ENCODE results near the gene ZNF680.

The ZNF680 gene

GRCh38 chr7:64608116-64608910, 45.4 kb upstream of the ZNF680 start:
- no peaks in the 10 kb centered on the region for H3K27me3 ChIP-seq (ENCODE audit: control insufficient read depth in 1 of 2, insufficient read depth in 1 of 2, low read length in 2 of 2)
- DNase-seq = no peak
- H3K23ac ChIP-seq (ENCODE audit: low read length in 2 of 2) = no peak overlapping the region
- H3K18ac ChIP-seq (ENCODE audit: low read depth in 1 of 2, low read length in 2 of 2) = no peak overlapping the region
- no peak overlapping the region for H2BK120ac ChIP-seq (ENCODE audit: low read depth, low read length)
- no peaks in the 10 kb centered on the region for H3K79me1 ChIP-seq (replicated peaks; ENCODE audit: low read length, poor library complexity, severe bottlenecking)
- no peak overlapping the region for H2BK15ac ChIP-seq (ENCODE audit: low read depth, poor library complexity, severe bottlenecking)
- H3K9ac ChIP-seq (ENCODE audit: low read length) = no peak overlapping the region
- no peak overlapping the region for H4K8ac ChIP-seq (ENCODE audit: low read length)
- H3K4me3 ChIP-seq (ENCODE audit: insufficient read depth in 1 of 2, low read depth in 1 of 2, low read length in 2 of 2) = no peak overlapping the region
- no peak overlapping the region for H2AFZ ChIP-seq (ENCODE audit: low read depth, low read length)
- no peak overlapping the region for H2AK5ac ChIP-seq (ENCODE audit: low read length, severe bottlenecking)
- no peak overlapping the region for H3K14ac ChIP-seq (ENCODE audit: low read length in 2 of 2)
- H3K4me1 ChIP-seq (ENCODE audit: control insufficient read depth, insufficient read depth, low read depth, low read length) = no peaks in the 10 kb centered on the region
- no peak overlapping the region for H3K4me2 ChIP-seq (ENCODE audit: low read length, poor library complexity, severe bottlenecking)
- no peaks in the 10 kb centered on the region for H3K36me3 ChIP-seq (ENCODE audit: control insufficient read depth in 1 of 2, insufficient read depth in 2 of 2, low read depth in 1 of 2, low read length in 2 of 2)
- H3K4ac ChIP-seq (ENCODE audit: low read depth in 1 of 2, low read length in 2 of 2) = no peak overlapping the region
- H2BK5ac ChIP-seq (ENCODE audit: low read depth, low read length, poor library complexity, severe bottlenecking) = no peak overlapping the region
- WGBS = 77% methylated on average over 5 of the region's 6 CpGs
- no peak overlapping the region for H3K27ac ChIP-seq (ENCODE audit: low read length, poor library complexity, severe bottlenecking)
- H4K91ac ChIP-seq (ENCODE audit: low read length) = no peak overlapping the region
- H3K9me3 ChIP-seq (ENCODE audit: control insufficient read depth, low read length) = peaks cover 36% of the 10 kb centered on the region
- H2BK12ac ChIP-seq (ENCODE audit: low read length in 2 of 2) = no peak overlapping the region

DNA sequence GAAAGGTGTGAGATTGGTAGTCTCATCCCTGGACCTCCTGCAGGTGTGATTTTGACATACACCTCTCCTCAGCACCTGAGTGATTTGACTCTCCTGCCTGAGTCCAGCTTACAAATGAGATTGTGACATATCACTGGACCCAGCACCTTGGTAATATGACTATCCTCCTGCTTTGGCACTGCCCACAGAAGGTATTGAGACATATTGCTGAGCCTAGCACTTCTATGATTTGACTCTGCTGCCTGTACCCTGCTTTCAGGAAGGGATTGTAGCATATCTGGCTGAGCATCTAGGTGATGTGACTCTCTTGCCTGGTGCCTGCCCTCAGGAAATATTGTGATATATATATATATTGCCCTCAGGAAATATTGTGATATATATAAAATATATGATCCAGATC, 43.5 kb upstream of the ZNF680 start:
- Histone ChIP-seq H3K27me3 (ENCODE audit: control insufficient read depth in 1 of 2, insufficient read depth in 1 of 2, low read length in 2 of 2) (no peaks in the 10 kb centered on the region), H3K9me3 (ENCODE audit: control insufficient read depth, low read length) (peaks cover 35% of the 10 kb centered on the region), H3K18ac (ENCODE audit: low read depth in 1 of 2, low read length in 2 of 2) (no peak overlapping the region), H2AFZ (ENCODE audit: low read depth, low read length) (no peak overlapping the region), H2BK12ac (ENCODE audit: low read length in 2 of 2) (no peak overlapping the region), H3K27ac (ENCODE audit: low read length, poor library complexity, severe bottlenecking) (no peak overlapping the region), H2BK120ac (ENCODE audit: low read depth, low read length) (no peak overlapping the region), H3K36me3 (ENCODE audit: control insufficient read depth in 1 of 2, insufficient read depth in 2 of 2, low read depth in 1 of 2, low read length in 2 of 2) (no peaks in the 10 kb centered on the region), H2BK5ac (ENCODE audit: low read depth, low read length, poor library complexity, severe bottlenecking) (no peak overlapping the region), H2AK5ac (ENCODE audit: low read length, severe bottlenecking) (no peak overlapping the region), H3K4ac (ENCODE audit: low read depth in 1 of 2, low read length in 2 of 2) (no peak overlapping the region), H4K8ac (ENCODE audit: low read length) (no peak overlapping the region), H3K9ac (ENCODE audit: low read length) (no peak overlapping the region), H3K4me3 (ENCODE audit: insufficient read depth in 1 of 2, low read depth in 1 of 2, low read length in 2 of 2) (no peak overlapping the region), H4K91ac (ENCODE audit: low read length) (no peak overlapping the region), H2BK15ac (ENCODE audit: low read depth, poor library complexity, severe bottlenecking) (no peak overlapping the region), H3K4me2 (ENCODE audit: low read length, poor library complexity, severe bottlenecking) (no peak overlapping the region), H3K23ac (ENCODE audit: low read length in 2 of 2) (no peak overlapping the region), H3K4me1 (ENCODE audit: control insufficient read depth, insufficient read depth, low read depth, low read length) (no peaks in the 10 kb centered on the region), H3K14ac (ENCODE audit: low read length in 2 of 2) (no peak overlapping the region), H3K79me1 (replicated peaks; ENCODE audit: low read length, poor library complexity, severe bottlenecking) (no peaks in the 10 kb centered on the region)
- DNase-seq = no peak

DNA sequence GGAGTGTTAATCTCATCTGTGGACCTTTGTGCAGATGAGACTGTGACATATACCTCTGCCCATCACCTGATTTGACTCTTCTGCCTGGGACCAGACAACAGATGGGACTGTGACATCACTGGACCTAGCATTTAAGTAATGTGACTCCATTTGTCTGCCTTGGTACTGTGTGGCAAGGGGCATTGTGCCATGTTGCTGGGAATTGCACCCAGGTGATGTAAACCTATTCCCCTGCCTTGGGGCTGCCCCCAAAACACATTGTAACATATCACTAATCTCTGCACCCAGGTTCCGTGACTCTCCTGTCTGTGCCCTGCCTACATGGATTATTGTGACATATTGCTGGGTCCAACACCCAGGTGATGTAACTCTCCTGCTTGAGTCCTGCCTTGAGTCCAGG, 40.4 kb upstream of the ZNF680 start:
- H2AK5ac ChIP-seq (ENCODE audit: low read length, severe bottlenecking) = no peak overlapping the region
- H3K4me2 ChIP-seq (ENCODE audit: low read length, poor library complexity, severe bottlenecking) = no peak overlapping the region
- no peak overlapping the region for H3K18ac ChIP-seq (ENCODE audit: low read depth in 1 of 2, low read length in 2 of 2)
- H2BK12ac ChIP-seq (ENCODE audit: low read length in 2 of 2) = no peak overlapping the region
- no peak overlapping the region for H3K9ac ChIP-seq (ENCODE audit: low read length)
- no peak overlapping the region for H3K27ac ChIP-seq (ENCODE audit: low read length, poor library complexity, severe bottlenecking)
- H2AFZ ChIP-seq (ENCODE audit: low read depth, low read length) = no peak overlapping the region
- H3K27me3 ChIP-seq (ENCODE audit: control insufficient read depth in 1 of 2, insufficient read depth in 1 of 2, low read length in 2 of 2) = no peaks in the 10 kb centered on the region
- H4K8ac ChIP-seq (ENCODE audit: low read length) = no peak overlapping the region
- H2BK15ac ChIP-seq (ENCODE audit: low read depth, poor library complexity, severe bottlenecking) = no peak overlapping the region
- H3K4me3 ChIP-seq (ENCODE audit: insufficient read depth in 1 of 2, low read depth in 1 of 2, low read length in 2 of 2) = no peak overlapping the region
- no peaks in the 10 kb centered on the region for H3K36me3 ChIP-seq (ENCODE audit: control insufficient read depth in 1 of 2, insufficient read depth in 2 of 2, low read depth in 1 of 2, low read length in 2 of 2)
- H2BK5ac ChIP-seq (ENCODE audit: low read depth, low read length, poor library complexity, severe bottlenecking) = no peak overlapping the region
- DNase-seq = no peak
- H3K14ac ChIP-seq (ENCODE audit: low read length in 2 of 2) = no peak overlapping the region
- H3K23ac ChIP-seq (ENCODE audit: low read length in 2 of 2) = no peak overlapping the region
- no peak overlapping the region for H2BK120ac ChIP-seq (ENCODE audit: low read depth, low read length)
- no peak overlapping the region for H4K91ac ChIP-seq (ENCODE audit: low read length)
- no peak overlapping the region for H3K4ac ChIP-seq (ENCODE audit: low read depth in 1 of 2, low read length in 2 of 2)
- H3K79me1 ChIP-seq (replicated peaks; ENCODE audit: low read length, poor library complexity, severe bottlenecking) = no peaks in the 10 kb centered on the region
- H3K4me1 ChIP-seq (ENCODE audit: control insufficient read depth, insufficient read depth, low read depth, low read length) = no peaks in the 10 kb centered on the region
- H3K9me3 ChIP-seq (ENCODE audit: control insufficient read depth, low read length) = peaks cover 30% of the 10 kb centered on the region
- WGBS = 83% methylated on average over 1 of the region's 1 CpG

GRCh38 chr7:64602518-64602917, 39.6 kb upstream of the ZNF680 start:
- Histone ChIP-seq H3K27ac (ENCODE audit: low read length, poor library complexity, severe bottlenecking) (no peak overlapping the region), H3K14ac (ENCODE audit: low read length in 2 of 2) (no peak overlapping the region), H3K4ac (ENCODE audit: low read depth in 1 of 2, low read length in 2 of 2) (no peak overlapping the region), H3K27me3 (ENCODE audit: control insufficient read depth in 1 of 2, insufficient read depth in 1 of 2, low read length in 2 of 2) (no peaks in the 10 kb centered on the region), H2BK12ac (ENCODE audit: low read length in 2 of 2) (no peak overlapping the region), H2AFZ (ENCODE audit: low read depth, low read length) (no peak overlapping the region), H2BK5ac (ENCODE audit: low read depth, low read length, poor library complexity, severe bottlenecking) (no peak overlapping the region), H3K23ac (ENCODE audit: low read length in 2 of 2) (no peak overlapping the region), H2AK5ac (ENCODE audit: low read length, severe bottlenecking) (no peak overlapping the region), H2BK15ac (ENCODE audit: low read depth, poor library complexity, severe bottlenecking) (no peak overlapping the region), H2BK120ac (ENCODE audit: low read depth, low read length) (no peak overlapping the region), H3K4me1 (ENCODE audit: control insufficient read depth, insufficient read depth, low read depth, low read length) (no peaks in the 10 kb centered on the region), H3K36me3 (ENCODE audit: control insufficient read depth in 1 of 2, insufficient read depth in 2 of 2, low read depth in 1 of 2, low read length in 2 of 2) (no peaks in the 10 kb centered on the region), H3K4me3 (ENCODE audit: insufficient read depth in 1 of 2, low read depth in 1 of 2, low read length in 2 of 2) (no peak overlapping the region), H4K8ac (ENCODE audit: low read length) (no peak overlapping the region), H3K4me2 (ENCODE audit: low read length, poor library complexity, severe bottlenecking) (no peak overlapping the region), H3K9me3 (ENCODE audit: control insufficient read depth, low read length) (peaks cover 23% of the 10 kb centered on the region), H4K91ac (ENCODE audit: low read length) (no peak overlapping the region), H3K18ac (ENCODE audit: low read depth in 1 of 2, low read length in 2 of 2) (no peak overlapping the region), H3K79me1 (replicated peaks; ENCODE audit: low read length, poor library complexity, severe bottlenecking) (no peaks in the 10 kb centered on the region), H3K9ac (ENCODE audit: low read length) (no peak overlapping the region)
- no peak for DNase-seq
- WGBS = 31% methylated on average over 2 of the region's 2 CpGs
